Osteoblast (primary cell): ENCODE data around the gene PARD3. TPM values are rescaled to one million over a fixed set of nuclear protein-coding genes. Genes with fewer than 3 reads are reported as not detected.
"Not testable (repeated sequence)": the region's sequence is repeated elsewhere in the genome, so short reads cannot be mapped to it uniquely, and the experiment has no call there.

Source experiments
- DNase-seq: peaks from one replicate; pipeline ENCODE4 v3.0.0; 2011; ENCODE audit warnings: low spot score, mixed read lengths; ENCODE audit not compliant: insufficient read length; ENCODE audit errors: missing footprints
- H2AFZ ChIP-seq: 2 replicates; pipeline ENCODE4 v1.6.0; 2011; ENCODE audit warnings: mild to moderate bottlenecking, low read length
- H3K27ac ChIP-seq: 2 replicates; pipeline ENCODE4 v1.5.1; 2011; ENCODE audit warnings: mild to moderate bottlenecking, low read depth, low read length, moderate library complexity
- H3K27me3 ChIP-seq: 2 replicates; pipeline ENCODE4 v1.6.0; 2012; ENCODE audit warnings: mild to moderate bottlenecking, control low read depth, inconsistent platforms, low read length, moderate library complexity; ENCODE audit not compliant: insufficient read depth
- H3K36me3 ChIP-seq: 2 replicates; pipeline ENCODE4 v1.5.1; 2011; ENCODE audit warnings: mild to moderate bottlenecking, low read length, control low read depth, moderate library complexity; ENCODE audit not compliant: insufficient read depth
- H3K4me1 ChIP-seq: 2 replicates; pipeline ENCODE4 v1.5.1; 2011; ENCODE audit warnings: mild to moderate bottlenecking, low read length, control low read depth, moderate library complexity; ENCODE audit not compliant: insufficient read depth
- H3K4me2 ChIP-seq: 2 replicates; pipeline ENCODE4 v1.6.0; 2011; ENCODE audit warnings: mild to moderate bottlenecking, low read length; ENCODE audit not compliant: insufficient read depth
- H3K4me3 ChIP-seq: fragments of 200-600 bp; sonication (generic); 3 replicates; pipeline ENCODE4 v1.5.1; 2012; ENCODE audit warnings: mild to moderate bottlenecking, low read length, inconsistent platforms; ENCODE audit not compliant: insufficient read depth
- H3K79me2 ChIP-seq: 2 replicates; pipeline ENCODE4 v1.6.0; 2012; ENCODE audit warnings: mild to moderate bottlenecking, low read length, control low read depth, inconsistent platforms; ENCODE audit not compliant: insufficient read depth
- H3K9me3 ChIP-seq: 2 replicates; pipeline ENCODE4 v1.5.1; 2011; ENCODE audit warnings: low read depth, low read length, control low read depth
- H4K20me1 ChIP-seq: 2 replicates; pipeline ENCODE4 v1.6.0; 2012; ENCODE audit warnings: mild to moderate bottlenecking, low read length, control low read depth; ENCODE audit not compliant: insufficient read depth
- total RNA-seq: library from RNA; depleted of rRNA; stranded (reverse); fragments of >200 nt; gene quantifications from 2 replicates; pipeline ENCODE4 v1.2.3, GENCODE V29; 2012
- TF ChIP-seq, protein P1 (sequence below): IDR thresholded peaks from 2 replicates; pipeline ENCODE4 v1.5.1; 2011; ENCODE audit warnings: mild to moderate bottlenecking, low read depth, low read length, moderate library complexity; ENCODE audit errors: extremely low read depth

Gene PARD3
- total RNA-seq, 1 donor: 71.7 TPM

DNA sequence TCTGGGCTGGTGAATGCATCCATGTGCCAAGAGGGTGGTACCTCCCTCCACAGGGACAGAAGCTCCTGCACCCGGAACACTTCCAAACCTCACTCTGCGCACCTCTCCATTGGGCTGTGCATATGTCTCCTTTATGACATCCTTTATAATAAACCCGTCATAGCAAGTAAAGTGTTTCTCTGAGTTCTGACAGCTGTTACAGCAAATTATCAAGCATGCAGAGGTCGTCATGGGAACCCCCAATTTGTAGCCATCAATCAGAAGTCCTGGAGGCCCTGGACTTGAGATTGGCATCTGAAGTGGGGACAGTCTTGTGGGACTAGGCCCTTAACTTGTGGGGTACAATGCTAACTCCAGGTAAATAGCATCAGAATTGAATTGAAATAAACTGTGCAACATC is 29.4 kb upstream of the PARD3 start:
- no peaks in the 10 kb centered on the region for H3K4me1 ChIP-seq
- H3K27ac ChIP-seq: no peak overlapping the region
- no peak for DNase-seq
- no peak overlapping the region for H3K4me3 ChIP-seq
- H4K20me1 ChIP-seq: no peaks in the 10 kb centered on the region
- no peaks in the 10 kb centered on the region for H3K9me3 ChIP-seq
- H3K79me2 ChIP-seq: no peaks in the 10 kb centered on the region
- TF ChIP-seq, protein P1, sequence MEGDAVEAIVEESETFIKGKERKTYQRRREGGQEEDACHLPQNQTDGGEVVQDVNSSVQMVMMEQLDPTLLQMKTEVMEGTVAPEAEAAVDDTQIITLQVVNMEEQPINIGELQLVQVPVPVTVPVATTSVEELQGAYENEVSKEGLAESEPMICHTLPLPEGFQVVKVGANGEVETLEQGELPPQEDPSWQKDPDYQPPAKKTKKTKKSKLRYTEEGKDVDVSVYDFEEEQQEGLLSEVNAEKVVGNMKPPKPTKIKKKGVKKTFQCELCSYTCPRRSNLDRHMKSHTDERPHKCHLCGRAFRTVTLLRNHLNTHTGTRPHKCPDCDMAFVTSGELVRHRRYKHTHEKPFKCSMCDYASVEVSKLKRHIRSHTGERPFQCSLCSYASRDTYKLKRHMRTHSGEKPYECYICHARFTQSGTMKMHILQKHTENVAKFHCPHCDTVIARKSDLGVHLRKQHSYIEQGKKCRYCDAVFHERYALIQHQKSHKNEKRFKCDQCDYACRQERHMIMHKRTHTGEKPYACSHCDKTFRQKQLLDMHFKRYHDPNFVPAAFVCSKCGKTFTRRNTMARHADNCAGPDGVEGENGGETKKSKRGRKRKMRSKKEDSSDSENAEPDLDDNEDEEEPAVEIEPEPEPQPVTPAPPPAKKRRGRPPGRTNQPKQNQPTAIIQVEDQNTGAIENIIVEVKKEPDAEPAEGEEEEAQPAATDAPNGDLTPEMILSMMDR: no peak
- H3K4me2 ChIP-seq: no peak overlapping the region
- H3K27me3 ChIP-seq: peaks cover 15% of the 10 kb centered on the region
- no peaks in the 10 kb centered on the region for H3K36me3 ChIP-seq
- no peak overlapping the region for H2AFZ ChIP-seq

DNA sequence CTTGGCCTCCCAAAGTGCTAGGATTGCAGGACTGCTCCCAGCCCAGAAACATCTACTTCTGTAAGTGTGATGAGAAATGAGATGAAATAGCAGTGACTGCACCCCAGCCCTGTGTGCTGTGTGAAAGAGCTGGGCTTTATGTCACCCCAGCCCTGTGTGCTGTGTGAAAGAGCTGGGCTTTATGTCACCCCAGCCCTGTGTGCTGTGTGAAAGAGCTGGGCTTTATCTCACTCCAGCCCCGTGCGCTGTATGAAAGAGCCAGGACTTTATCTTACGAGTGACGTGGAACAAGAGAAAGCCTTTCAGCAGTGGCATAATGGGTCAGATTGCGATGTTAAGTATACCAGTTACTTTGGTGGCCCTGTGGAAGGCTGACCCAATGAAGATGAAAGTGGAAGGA is 28.4 kb upstream of the PARD3 start:
- not testable (repeated sequence) for H3K36me3 ChIP-seq, H4K20me1 ChIP-seq, H2AFZ ChIP-seq, H3K4me2 ChIP-seq, DNase-seq, H3K4me3 ChIP-seq, H3K9me3 ChIP-seq, H3K4me1 ChIP-seq, H3K79me2 ChIP-seq, H3K27ac ChIP-seq
- H3K27me3 ChIP-seq: peaks cover 15% of the 10 kb centered on the region

DNA sequence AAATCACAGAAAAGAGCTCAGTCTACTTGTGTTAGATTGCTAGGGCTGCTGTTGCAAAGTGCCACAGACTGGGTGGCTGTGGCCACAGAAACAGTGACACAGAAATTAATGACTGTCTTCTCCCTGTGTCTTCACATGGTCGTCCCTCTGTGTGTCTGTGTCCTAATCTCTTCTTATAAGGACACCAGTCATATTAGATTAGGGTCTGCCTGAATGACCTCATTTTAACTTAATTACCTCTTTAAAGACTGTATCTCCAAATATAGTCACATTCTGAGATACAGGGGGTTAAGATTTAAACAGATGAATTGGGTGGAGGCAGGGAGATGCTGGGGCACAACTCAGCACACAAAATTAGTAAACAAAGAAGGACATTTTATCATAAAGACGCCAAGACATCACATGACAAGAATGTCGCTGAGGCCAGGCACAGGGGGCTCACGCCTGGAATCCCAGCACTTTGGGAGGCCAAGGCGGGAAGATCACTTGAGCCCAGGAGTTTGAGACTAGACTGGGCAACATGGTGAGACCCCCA is 23.3 kb upstream of the PARD3 start:
- H2AFZ ChIP-seq: no peak overlapping the region
- H3K4me1 ChIP-seq: no peaks in the 10 kb centered on the region
- no peak overlapping the region for H3K4me3 ChIP-seq
- DNase-seq: no peak
- no peaks in the 10 kb centered on the region for H3K9me3 ChIP-seq
- H3K36me3 ChIP-seq: no peaks in the 10 kb centered on the region
- no peaks in the 10 kb centered on the region for H4K20me1 ChIP-seq
- peaks cover 5% of the 10 kb centered on the region for H3K27me3 ChIP-seq
- H3K4me2 ChIP-seq: no peak overlapping the region
- no peak overlapping the region for H3K27ac ChIP-seq
- TF ChIP-seq, protein P1: no peak
- no peaks in the 10 kb centered on the region for H3K79me2 ChIP-seq

DNA sequence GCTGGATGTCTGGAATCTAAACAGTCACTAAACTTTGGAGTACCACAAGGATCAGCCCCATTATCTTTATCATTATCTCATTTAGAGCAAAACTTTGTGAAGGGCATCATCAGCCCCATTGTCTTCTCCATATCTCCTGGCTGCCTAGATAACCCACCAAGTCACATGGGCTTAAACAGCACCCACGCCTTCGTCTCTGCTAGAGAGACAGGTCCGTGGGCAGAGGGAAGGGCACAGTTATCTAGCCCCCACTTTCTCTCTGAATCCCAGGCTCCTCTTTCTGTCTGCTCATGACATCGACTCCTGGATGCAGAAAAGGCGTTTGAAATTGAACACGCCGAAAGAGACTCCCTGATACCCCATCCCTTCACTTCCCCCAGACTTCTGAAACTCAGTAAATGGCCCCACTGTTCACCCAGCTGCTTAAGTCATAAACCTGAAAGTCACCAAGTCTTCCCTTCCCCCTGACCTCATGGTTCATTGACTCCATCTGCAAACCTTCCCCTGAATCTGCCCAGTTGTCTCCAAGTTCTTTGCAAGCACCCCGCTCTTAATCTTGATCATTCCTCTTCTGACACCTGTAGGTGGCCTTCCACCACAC is 20.9 kb upstream of the PARD3 start:
- H3K4me3 ChIP-seq: no peak overlapping the region
- no peaks in the 10 kb centered on the region for H4K20me1 ChIP-seq
- no peaks in the 10 kb centered on the region for H3K36me3 ChIP-seq
- no peaks in the 10 kb centered on the region for H3K4me1 ChIP-seq
- DNase-seq: no peak
- H3K27ac ChIP-seq: no peak overlapping the region
- no peak overlapping the region for H3K4me2 ChIP-seq
- H3K79me2 ChIP-seq: no peaks in the 10 kb centered on the region
- H3K27me3 ChIP-seq: peaks cover 7% of the 10 kb centered on the region
- H3K9me3 ChIP-seq: no peaks in the 10 kb centered on the region
- no peak overlapping the region for H2AFZ ChIP-seq
- TF ChIP-seq, protein P1: no peak
